DOHH2 (cell line): ENCODE measurements around the gene ASB6.

Experiments used
- H3F3A ChIP-seq: fragments of 200-600 bp; sonication (generic), shearing (Covaris generic); 2 replicates; pipeline ENCODE4 v1.6.0; 2016; ENCODE audit warnings: antibody characterized with exemption, mild to moderate bottlenecking; ENCODE audit not compliant: control insufficient read depth, insufficient read depth
- H3K27ac ChIP-seq: fragments of 200-600 bp; sonication (generic); 2 replicates; pipeline ENCODE4 v1.5.1; 2014; ENCODE audit warnings: low read depth, mild to moderate bottlenecking, low read length, moderate library complexity
- H3K27me3 ChIP-seq: fragments of 200-600 bp; sonication (generic); 2 replicates; pipeline ENCODE4 v1.6.1; 2014; ENCODE audit warnings: mild to moderate bottlenecking, low read length, mixed read lengths; ENCODE audit not compliant: control insufficient read depth
- H3K36me3 ChIP-seq: fragments of 200-600 bp; sonication (generic); 2 replicates; pipeline ENCODE4 v1.6.1; 2014; ENCODE audit warnings: mild to moderate bottlenecking, low read length, moderate library complexity, mixed read lengths; ENCODE audit not compliant: control insufficient read depth
- H3K4me1 ChIP-seq: fragments of 200-600 bp; sonication (generic); 2 replicates; pipeline ENCODE4 v1.6.1; 2014; ENCODE audit warnings: mild to moderate bottlenecking, low read length, mixed read lengths; ENCODE audit not compliant: control insufficient read depth
- H3K4me2 ChIP-seq: fragments of 200-600 bp; sonication (generic); 2 replicates; pipeline ENCODE4 v1.6.0; 2014; ENCODE audit warnings: mild to moderate bottlenecking, low read length, moderate library complexity
- H3K4me3 ChIP-seq: fragments of 200-600 bp; sonication (generic); 2 replicates; pipeline ENCODE4 v1.5.1; 2014; ENCODE audit warnings: mild to moderate bottlenecking, low read length, mixed read lengths
- H3K79me2 ChIP-seq: fragments of 200-600 bp; sonication (generic); 2 replicates; pipeline ENCODE4 v1.6.1; 2014; ENCODE audit warnings: mild to moderate bottlenecking, low read length, mixed read lengths; ENCODE audit not compliant: control insufficient read depth
- H3K9me2 ChIP-seq: fragments of 200-600 bp; sonication (generic); replicated peaks from 2 replicates; pipeline ENCODE4 v1.6.1; 2014; ENCODE audit warnings: mild to moderate bottlenecking, low read length, mixed read lengths; ENCODE audit not compliant: control insufficient read depth
- H3K9me3 ChIP-seq: fragments of 200-600 bp; sonication (generic); 2 replicates; pipeline ENCODE4 v1.6.1; 2014; ENCODE audit warnings: antibody characterized with exemption, low read length, mixed read lengths; ENCODE audit not compliant: control insufficient read depth, insufficient read depth
- H4K20me1 ChIP-seq: fragments of 200-600 bp; sonication (generic); 2 replicates; pipeline ENCODE4 v1.6.0; 2014; ENCODE audit warnings: low read depth, mild to moderate bottlenecking, antibody characterized with exemption, low read length, moderate library complexity; ENCODE audit not compliant: control insufficient read depth, insufficient read depth
- CTCF ChIP-seq: fragments of 200-600 bp; sonication (generic); IDR thresholded peaks from one replicate; pipeline ENCODE4 v1.5.1; 2014; ENCODE audit warnings: antibody characterized with exemption, mild to moderate bottlenecking, low read depth, low read length; ENCODE audit not compliant: poor library complexity, severe bottlenecking
- EZH2phosphoT487 ChIP-seq: fragments of 200-600 bp; sonication (generic); IDR thresholded peaks from 2 replicates; pipeline ENCODE4 v1.6.1; 2017; ENCODE audit warnings: borderline replicate concordance, mild to moderate bottlenecking, antibody characterized with exemption, low read length, moderate library complexity, mixed read lengths

ASB6 gene

DNA sequence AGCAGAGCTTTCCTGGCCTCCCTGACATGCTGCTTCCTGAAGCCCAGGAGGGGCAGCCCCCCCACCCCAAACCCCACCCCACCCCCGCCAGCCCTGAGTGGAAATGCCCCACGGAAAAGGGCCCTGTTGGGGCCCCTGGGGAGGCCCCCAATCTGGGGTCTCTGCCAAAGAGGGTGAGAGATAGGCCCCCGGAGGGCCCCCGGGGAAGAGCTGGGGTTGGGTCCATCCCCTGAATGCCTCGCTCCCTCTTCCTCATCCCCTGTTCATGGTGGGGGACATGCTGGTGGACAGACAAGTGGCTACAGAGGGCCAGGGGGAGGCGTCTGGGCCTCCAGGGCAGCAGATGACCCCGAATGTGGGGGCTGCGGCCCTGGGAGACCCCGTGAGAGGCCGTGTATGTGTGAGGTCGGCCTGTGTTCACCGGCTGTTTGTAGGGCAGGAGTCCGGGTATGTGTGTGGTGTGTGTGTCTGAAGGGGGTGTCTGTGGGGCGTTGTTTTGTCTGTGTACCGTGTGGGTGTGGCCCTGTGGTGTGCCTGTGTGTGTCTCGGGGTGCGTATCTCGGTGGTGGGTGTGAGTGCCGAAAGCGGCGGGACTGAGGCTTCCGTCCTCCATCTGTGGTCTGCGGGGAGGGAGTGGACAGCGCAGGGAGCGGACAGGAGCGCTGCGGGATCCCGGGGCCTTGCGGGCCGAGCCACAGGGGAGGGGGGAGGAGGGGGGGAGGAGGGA, 32.3 kb downstream of the ASB6 start:
- H3K36me3 ChIP-seq = no peaks in the 10 kb centered on the region
- H3K4me3 ChIP-seq = peak overlapping the region; percentile 8; the same call in 1 of the 2 replicates
- TF ChIP-seq EZH2phosphoT487 (no peak), CTCF (no peak)
- no peaks in the 10 kb centered on the region for H3F3A ChIP-seq
- H3K4me1 ChIP-seq = peaks cover 24% of the 10 kb centered on the region
- H3K9me3 ChIP-seq = no peaks in the 10 kb centered on the region
- no peaks in the 10 kb centered on the region for H3K9me2 ChIP-seq
- H3K4me2 ChIP-seq = peak overlapping the region; percentile 43; the same call in 1 of the 2 replicates
- H3K27me3 ChIP-seq = peaks cover 19% of the 10 kb centered on the region
- no peak overlapping the region for H3K27ac ChIP-seq
- H4K20me1 ChIP-seq = no peaks in the 10 kb centered on the region
- no peaks in the 10 kb centered on the region for H3K79me2 ChIP-seq

GRCh38 chr9:129608561-129609481, 33.1 kb downstream of the ASB6 start:
- Histone ChIP-seq H3K36me3 (no peaks in the 10 kb centered on the region), H3K9me2 (no peaks in the 10 kb centered on the region), H3K4me1 (peaks cover 27% of the 10 kb centered on the region), H3F3A (no peaks in the 10 kb centered on the region), H3K4me3 (no peak overlapping the region), H3K27ac (no peak overlapping the region), H3K9me3 (no peaks in the 10 kb centered on the region), H3K79me2 (no peaks in the 10 kb centered on the region), H3K27me3 (peaks cover 19% of the 10 kb centered on the region), H3K4me2 (no peak overlapping the region), H4K20me1 (no peaks in the 10 kb centered on the region)
- TF ChIP-seq CTCF (no peak), EZH2phosphoT487 (no peak)

GRCh38 chr9:129607027-129607387, 34.9 kb downstream of the ASB6 start:
- Histone ChIP-seq H3K27ac (no peak overlapping the region), H3K4me1 (peaks cover 39% of the 10 kb centered on the region), H3K4me2 (no peak overlapping the region)

More at GRCh38 chr9:129607027-129607387, 34.9 kb downstream of the ASB6 start:
- Histone ChIP-seq H4K20me1 (no peaks in the 10 kb centered on the region), H3K9me3 (no peaks in the 10 kb centered on the region), H3F3A (no peaks in the 10 kb centered on the region), H3K9me2 (no peaks in the 10 kb centered on the region), H3K36me3 (no peaks in the 10 kb centered on the region), H3K27me3 (peaks cover 15% of the 10 kb centered on the region), H3K79me2 (no peaks in the 10 kb centered on the region), H3K4me3 (no peak overlapping the region)
- TF ChIP-seq CTCF = no peak
- TF ChIP-seq EZH2phosphoT487 = no peak
